Neuronal stem cell (in vitro differentiated cells): ENCODE data around the gene UQCRFS1.
"Not testable (repeated sequence)": the region's sequence is repeated elsewhere in the genome, so short reads cannot be mapped to it uniquely, and the experiment has no call there.

Experiments
- DNase-seq: peaks from one replicate; pipeline ENCODE4 v3.0.0-alpha.2; 2013; ENCODE audit warnings: low spot score
- H2AFZ ChIP-seq: one replicate; pipeline ENCODE4 v1.6.1; 2013; ENCODE audit warnings: mild to moderate bottlenecking, low read length, inconsistent platforms
- H2AK5ac ChIP-seq: 2 replicates; pipeline ENCODE4 v1.6.1; 2013; ENCODE audit warnings: low read depth, mild to moderate bottlenecking, inconsistent platforms, low read length, moderate library complexity, mixed read lengths
- H2BK120ac ChIP-seq: 2 replicates; pipeline ENCODE4 v1.6.1; 2013; ENCODE audit warnings: low read depth, mild to moderate bottlenecking, inconsistent platforms, low read length, moderate library complexity, mixed read lengths
- H2BK12ac ChIP-seq: one replicate; pipeline ENCODE4 v1.6.1; 2013; ENCODE audit warnings: low read length, inconsistent platforms
- H2BK15ac ChIP-seq: 2 replicates; pipeline ENCODE4 v1.6.1; 2013; ENCODE audit warnings: mild to moderate bottlenecking, low read length, inconsistent platforms, mixed read lengths
- H2BK5ac ChIP-seq: one replicate; pipeline ENCODE4 v1.6.1; 2013; ENCODE audit warnings: inconsistent platforms, mild to moderate bottlenecking, low read length, moderate library complexity
- H3K14ac ChIP-seq: one replicate; pipeline ENCODE4 v1.6.1; 2013; ENCODE audit warnings: low read length, inconsistent platforms
- H3K18ac ChIP-seq: 2 replicates; pipeline ENCODE4 v1.6.1; 2013; ENCODE audit warnings: low read length, inconsistent platforms
- H3K23ac ChIP-seq: 2 replicates; pipeline ENCODE4 v1.6.1; 2013; ENCODE audit warnings: low read depth, mild to moderate bottlenecking, mixed read lengths, low read length, inconsistent platforms; ENCODE audit not compliant: poor library complexity
- H3K27ac ChIP-seq: replicated peaks from 3 replicates; pipeline ENCODE4 v1.5.1; 2013; ENCODE audit warnings: low read length, inconsistent platforms
- H3K27me3 ChIP-seq, 3 experiments: 2 replicates each; pipeline ENCODE4 v1.6.1; 2013; ENCODE audit warnings: low read length in 3 of 3, mild to moderate bottlenecking in 2 of 3, inconsistent platforms in 1 of 3, low read depth in 1 of 3, mixed read lengths in 1 of 3, moderate library complexity in 1 of 3; ENCODE audit not compliant: control insufficient read depth in 3 of 3, insufficient read depth in 3 of 3
- H3K36me3 ChIP-seq, 2 donors: replicated peaks in 1 of 2; 2 replicates each; pipeline ENCODE4 v1.6.1; 2013; ENCODE audit warnings: low read length in 2 of 2; ENCODE audit not compliant: control insufficient read depth in 2 of 2, insufficient read depth in 2 of 2
- H3K4ac ChIP-seq: 2 replicates; pipeline ENCODE4 v1.6.1; 2013; ENCODE audit warnings: inconsistent platforms, mild to moderate bottlenecking, low read length, moderate library complexity
- H3K4me1 ChIP-seq, 2 donors: 1 replicate in 1 of 2; 2 replicates in 1 of 2; pipeline ENCODE4 v1.6.1; 2013; ENCODE audit warnings: low read length in 2 of 2, low read depth in 1 of 2; ENCODE audit not compliant: control insufficient read depth in 2 of 2, insufficient read depth in 1 of 2
- H3K4me2 ChIP-seq: one replicate; pipeline ENCODE4 v1.6.1; 2013; ENCODE audit warnings: mild to moderate bottlenecking, low read length, inconsistent platforms; ENCODE audit not compliant: insufficient read depth, poor library complexity, severe bottlenecking
- H3K4me3 ChIP-seq, 2 donors: 2 replicates each; pipeline ENCODE4 v1.5.1; 2013; ENCODE audit warnings: low read length in 2 of 2, mild to moderate bottlenecking in 2 of 2, inconsistent platforms in 1 of 2, moderate library complexity in 1 of 2
- H3K79me1 ChIP-seq: one replicate; pipeline ENCODE4 v1.6.1; 2013; ENCODE audit warnings: low read depth, mild to moderate bottlenecking, inconsistent platforms, low read length, moderate library complexity
- H3K9ac ChIP-seq: one replicate; pipeline ENCODE4 v1.6.1; 2013; ENCODE audit warnings: mild to moderate bottlenecking, low read depth, low read length, inconsistent platforms; ENCODE audit not compliant: poor library complexity
- H3K9me3 ChIP-seq, 2 donors: replicated peaks in 1 of 2; 2 replicates each; pipeline versions ENCODE3 to v1.6.1; 2013; ENCODE audit warnings: low read length in 2 of 2, mild to moderate bottlenecking in 2 of 2, inconsistent platforms in 1 of 2, low read depth in 1 of 2, mixed read lengths in 1 of 2, moderate library complexity in 1 of 2; ENCODE audit not compliant: control insufficient read depth in 2 of 2, insufficient read depth in 1 of 2
- H4K8ac ChIP-seq: one replicate; pipeline ENCODE4 v1.6.1; 2013; ENCODE audit warnings: low read depth, mild to moderate bottlenecking, inconsistent platforms, low read length, moderate library complexity
- H4K91ac ChIP-seq: one replicate; pipeline ENCODE4 v1.6.1; 2013; ENCODE audit warnings: low read length, low read depth, mild to moderate bottlenecking, inconsistent platforms; ENCODE audit not compliant: poor library complexity
- WGBS, 2 donors: extraction: QIAGEN DNeasy Blood & Tissue Kit; methylation state at CpG; one replicate each; pipeline ENCODE4 v1.1.7; 2013; ENCODE audit warnings: missing lambda C conversion rate in 2 of 2, mixed read lengths in 1 of 2; ENCODE audit not compliant: insufficient read length in 2 of 2, insufficient replicate concordance in 1 of 2; ENCODE audit errors: extremely low coverage in 2 of 2; 5-methylcytosine and 5-hydroxymethylcytosine counted together

The UQCRFS1 gene

DNA sequence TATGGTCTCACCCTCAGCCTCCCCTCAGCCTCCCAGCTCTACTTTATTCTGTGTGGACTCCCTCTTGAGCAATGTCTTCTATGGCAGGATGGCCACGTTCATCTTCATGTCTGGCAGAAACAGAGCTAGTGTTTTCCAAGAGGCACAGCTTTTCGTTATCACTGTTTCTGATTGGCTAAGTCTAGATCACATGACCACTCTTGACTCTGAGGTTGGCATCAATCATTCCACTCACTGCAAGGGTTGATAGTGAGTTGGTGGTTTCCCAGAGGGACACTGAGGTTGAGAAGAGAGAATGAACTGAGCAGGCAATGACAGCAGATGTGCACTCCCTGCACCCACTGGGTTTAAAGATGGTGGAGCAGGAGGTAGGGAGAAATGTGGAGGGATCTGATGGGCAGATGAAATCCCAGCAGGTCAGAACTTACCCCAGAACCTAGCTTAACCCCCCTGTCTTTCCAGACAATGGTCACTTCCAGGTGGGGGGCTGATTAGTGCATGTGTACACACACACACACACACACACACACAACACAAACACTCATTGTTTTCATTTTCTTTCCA, 26.3 kb upstream of the UQCRFS1 start:
- no peak overlapping the region for H2BK120ac ChIP-seq
- WGBS, 2 donors: no CpG with 5 or more reads among the region's 2 CpGs
- no peaks in the 10 kb centered on the region for H3K36me3 ChIP-seq
- no peak overlapping the region for H3K4ac ChIP-seq
- H3K9me3 ChIP-seq: no peaks in the 10 kb centered on the region
- no peak overlapping the region for H2BK5ac ChIP-seq
- no peak overlapping the region for H2AK5ac ChIP-seq
- H3K18ac ChIP-seq: no peak overlapping the region
- H3K9ac ChIP-seq: no peak overlapping the region
- H2BK15ac ChIP-seq: no peak overlapping the region
- no peak overlapping the region for H3K14ac ChIP-seq
- no peak overlapping the region for H4K91ac ChIP-seq
- no peak overlapping the region for H4K8ac ChIP-seq
- H3K4me1 ChIP-seq: no peaks in the 10 kb centered on the region
- no peak for DNase-seq
- H3K27ac ChIP-seq: no peak overlapping the region
- no peak overlapping the region for H3K4me2 ChIP-seq
- H3K27me3 ChIP-seq: peaks cover 0 to 4% (median 0%) of the 10 kb centered on the region in 3 experiments
- H3K79me1 ChIP-seq: no peaks in the 10 kb centered on the region
- no peak overlapping the region for H2BK12ac ChIP-seq
- no peak overlapping the region for H2AFZ ChIP-seq
- no peak overlapping the region for H3K23ac ChIP-seq
- no peak overlapping the region for H3K4me3 ChIP-seq

GRCh38 chr19:29233591-29233990, 20.6 kb upstream of the UQCRFS1 start:
- Histone ChIP-seq H3K9me3 (no peaks in the 10 kb centered on the region), H3K14ac (no peak overlapping the region), H4K8ac (no peak overlapping the region), H2BK5ac (no peak overlapping the region), H3K79me1 (no peaks in the 10 kb centered on the region), H3K27me3 (no peaks in the 10 kb centered on the region), H2BK15ac (no peak overlapping the region), H4K91ac (no peak overlapping the region), H2AFZ (no peak overlapping the region), H2BK120ac (no peak overlapping the region), H3K4me2 (no peak overlapping the region), H3K9ac (no peak overlapping the region), H2AK5ac (no peak overlapping the region), H3K23ac (no peak overlapping the region), H3K27ac (no peak overlapping the region), H3K4me1 (no peaks in the 10 kb centered on the region), H3K18ac (peak overlapping the region; percentile 32), H3K36me3 (no peaks in the 10 kb centered on the region), H2BK12ac (no peak overlapping the region), H3K4me3 (no peak overlapping the region), H3K4ac (no peak overlapping the region)
- WGBS, 2 donors: no CpG with 5 or more reads among the region's 5 CpGs
- no peak for DNase-seq

GRCh38 chr19:29232315-29232852, 19.4 kb upstream of the UQCRFS1 start:
- no peaks in the 10 kb centered on the region for H3K9me3 ChIP-seq
- no peak overlapping the region for H2AFZ ChIP-seq
- no peak overlapping the region for H2BK15ac ChIP-seq
- no peak for DNase-seq
- H3K4ac ChIP-seq: no peak overlapping the region
- no peak overlapping the region for H2BK120ac ChIP-seq
- H3K14ac ChIP-seq: no peak overlapping the region
- no peak overlapping the region for H4K8ac ChIP-seq
- no peaks in the 10 kb centered on the region for H3K4me1 ChIP-seq
- H3K36me3 ChIP-seq: no peaks in the 10 kb centered on the region
- H3K27me3 ChIP-seq: no peaks in the 10 kb centered on the region
- H3K4me3 ChIP-seq: peak overlapping the region in 1 of 2 donors; percentile 43
- no peak overlapping the region for H3K18ac ChIP-seq
- no peak overlapping the region for H3K27ac ChIP-seq
- peak overlapping the region; percentile 22 for H3K9ac ChIP-seq
- H4K91ac ChIP-seq: no peak overlapping the region
- H2AK5ac ChIP-seq: no peak overlapping the region
- H3K23ac ChIP-seq: no peak overlapping the region
- no peaks in the 10 kb centered on the region for H3K79me1 ChIP-seq
- WGBS, 2 donors: no CpG with 5 or more reads among the region's 3 CpGs
- H2BK12ac ChIP-seq: no peak overlapping the region
- H2BK5ac ChIP-seq: no peak overlapping the region
- no peak overlapping the region for H3K4me2 ChIP-seq

GRCh38 chr19:29231306-29231705, 18.4 kb upstream of the UQCRFS1 start:
- H3K4me2 ChIP-seq, H3K14ac ChIP-seq, H3K27me3 ChIP-seq, H3K18ac ChIP-seq, H2AFZ ChIP-seq, H2AK5ac ChIP-seq, H3K23ac ChIP-seq, H2BK120ac ChIP-seq, H3K4me1 ChIP-seq, DNase-seq, H2BK12ac ChIP-seq, H2BK5ac ChIP-seq, H3K4ac ChIP-seq, H4K8ac ChIP-seq, H2BK15ac ChIP-seq, H4K91ac ChIP-seq, H3K36me3 ChIP-seq, H3K9ac ChIP-seq, H3K9me3 ChIP-seq, H3K27ac ChIP-seq, H3K79me1 ChIP-seq, H3K4me3 ChIP-seq: not testable (repeated sequence)
- WGBS, 2 donors: no CpG with 5 or more reads among the region's 6 CpGs
